Body of pancreas (tissue), 4 donors: Measurements from ENCODE around the gene HS3ST6.

ENCODE experiments used
- POLR2A ChIP-seq, 3 donors: fragments of 450-650 bp; IDR thresholded peaks; one replicate each; pipeline ENCODE4 v1.6.1; 2016; ENCODE audit warnings: antibody characterized with exemption in 3 of 3, mild to moderate bottlenecking in 2 of 3
- TF ChIP-seq, protein P1 (sequence below), 7 experiments: fragments of 450-650 bp in 4 of 7; fragments of 200-600 bp in 3 of 7; sonication (generic) in 3 of 7; IDR thresholded peaks; one replicate each; pipeline ENCODE4 v1.5.1; 2016 to 2019; ENCODE audit warnings: antibody characterized with exemption in 7 of 7

GRCh38 chr16:1887711-1888354 is 30.4 kb downstream of the HS3ST6 start:
- TF ChIP-seq, protein P1, sequence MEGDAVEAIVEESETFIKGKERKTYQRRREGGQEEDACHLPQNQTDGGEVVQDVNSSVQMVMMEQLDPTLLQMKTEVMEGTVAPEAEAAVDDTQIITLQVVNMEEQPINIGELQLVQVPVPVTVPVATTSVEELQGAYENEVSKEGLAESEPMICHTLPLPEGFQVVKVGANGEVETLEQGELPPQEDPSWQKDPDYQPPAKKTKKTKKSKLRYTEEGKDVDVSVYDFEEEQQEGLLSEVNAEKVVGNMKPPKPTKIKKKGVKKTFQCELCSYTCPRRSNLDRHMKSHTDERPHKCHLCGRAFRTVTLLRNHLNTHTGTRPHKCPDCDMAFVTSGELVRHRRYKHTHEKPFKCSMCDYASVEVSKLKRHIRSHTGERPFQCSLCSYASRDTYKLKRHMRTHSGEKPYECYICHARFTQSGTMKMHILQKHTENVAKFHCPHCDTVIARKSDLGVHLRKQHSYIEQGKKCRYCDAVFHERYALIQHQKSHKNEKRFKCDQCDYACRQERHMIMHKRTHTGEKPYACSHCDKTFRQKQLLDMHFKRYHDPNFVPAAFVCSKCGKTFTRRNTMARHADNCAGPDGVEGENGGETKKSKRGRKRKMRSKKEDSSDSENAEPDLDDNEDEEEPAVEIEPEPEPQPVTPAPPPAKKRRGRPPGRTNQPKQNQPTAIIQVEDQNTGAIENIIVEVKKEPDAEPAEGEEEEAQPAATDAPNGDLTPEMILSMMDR (IDR thresholded peaks at IDR 0.05) = no peak
- no peak for TF ChIP-seq POLR2A (IDR thresholded peaks at IDR 0.05)
